ENCODE data around the gene ROM1.

- no peak for TF ChIP-seq FOXA1 (IDR thresholded peaks at IDR 0.05)
- no peak for TF ChIP-seq BHLHE40 (IDR thresholded peaks at IDR 0.05; ENCODE audit: borderline replicate concordance)
- TF ChIP-seq HDGF (IDR thresholded peaks at IDR 0.05; ENCODE audit: borderline replicate concordance) = no peak
- TF ChIP-seq ELF4 (IDR thresholded peaks at IDR 0.05) = no peak
- TF ChIP-seq TARDBP (IDR thresholded peaks at IDR 0.05) = no peak
Measured at GRCh38 chr11:62646825-62647608, 34.0 kb downstream of the ROM1 start.
